SU-DHL-6 (cell line): ENCODE measurements around the gene ZC3H7A.

Experiments used
- EZH2phosphoT487 ChIP-seq: fragments of 200-600 bp; sonication (generic), shearing (Covaris generic); conservative IDR thresholded peaks from 2 replicates; pipeline ENCODE4 v1.6.1; 2018; ENCODE audit warnings: mild to moderate bottlenecking, antibody characterized with exemption, low read length, moderate library complexity, mixed read lengths
- TF ChIP-seq, protein P1 (sequence below): fragments of 200-600 bp; sonication (generic); IDR thresholded peaks from one replicate; pipeline ENCODE4 v1.5.1; 2017; ENCODE audit warnings: antibody characterized with exemption, mild to moderate bottlenecking, low read length, moderate library complexity; ENCODE audit not compliant: insufficient read depth, poor library complexity, severe bottlenecking

DNA sequence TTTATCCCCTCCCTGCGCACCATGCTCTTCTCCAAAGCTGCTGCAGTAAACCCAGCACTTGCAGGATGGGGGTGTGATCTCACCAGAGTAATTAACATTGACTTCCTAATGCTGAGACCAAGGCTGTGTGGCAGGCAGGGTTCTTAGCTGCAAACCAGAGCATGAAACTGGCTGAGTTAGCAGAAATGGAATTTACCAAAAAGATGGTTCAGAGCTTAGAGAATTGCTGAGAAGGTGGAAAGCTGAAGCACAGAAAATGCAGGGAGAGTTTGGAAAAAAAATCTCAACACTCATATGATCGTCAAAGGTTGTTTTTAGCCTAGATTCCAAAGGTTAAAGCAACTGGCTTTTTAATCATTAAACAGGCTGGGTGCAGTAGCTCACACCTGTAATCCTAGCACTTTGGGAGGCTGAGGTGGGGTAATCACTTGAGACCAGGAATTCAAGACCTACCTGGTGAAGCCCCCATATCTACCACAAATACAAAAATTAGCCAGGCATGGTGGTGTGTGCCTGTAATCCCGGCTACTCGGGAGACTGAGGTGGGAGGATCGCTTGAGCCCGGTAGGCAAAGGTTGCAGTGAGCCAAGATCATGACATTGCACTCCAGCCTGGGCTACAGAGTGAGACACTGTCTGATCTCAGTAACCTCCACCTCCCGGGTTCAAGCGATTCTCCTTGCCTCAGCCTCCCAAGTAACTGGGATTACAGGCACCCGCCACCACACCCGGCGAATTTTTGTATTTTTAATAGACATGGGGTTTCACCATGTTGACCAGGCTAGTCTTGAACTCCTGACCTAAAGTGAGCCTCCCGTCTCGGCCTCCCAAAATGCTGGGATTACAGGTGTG is 48.4 kb downstream of the ZC3H7A start:
- TF ChIP-seq, protein P1, sequence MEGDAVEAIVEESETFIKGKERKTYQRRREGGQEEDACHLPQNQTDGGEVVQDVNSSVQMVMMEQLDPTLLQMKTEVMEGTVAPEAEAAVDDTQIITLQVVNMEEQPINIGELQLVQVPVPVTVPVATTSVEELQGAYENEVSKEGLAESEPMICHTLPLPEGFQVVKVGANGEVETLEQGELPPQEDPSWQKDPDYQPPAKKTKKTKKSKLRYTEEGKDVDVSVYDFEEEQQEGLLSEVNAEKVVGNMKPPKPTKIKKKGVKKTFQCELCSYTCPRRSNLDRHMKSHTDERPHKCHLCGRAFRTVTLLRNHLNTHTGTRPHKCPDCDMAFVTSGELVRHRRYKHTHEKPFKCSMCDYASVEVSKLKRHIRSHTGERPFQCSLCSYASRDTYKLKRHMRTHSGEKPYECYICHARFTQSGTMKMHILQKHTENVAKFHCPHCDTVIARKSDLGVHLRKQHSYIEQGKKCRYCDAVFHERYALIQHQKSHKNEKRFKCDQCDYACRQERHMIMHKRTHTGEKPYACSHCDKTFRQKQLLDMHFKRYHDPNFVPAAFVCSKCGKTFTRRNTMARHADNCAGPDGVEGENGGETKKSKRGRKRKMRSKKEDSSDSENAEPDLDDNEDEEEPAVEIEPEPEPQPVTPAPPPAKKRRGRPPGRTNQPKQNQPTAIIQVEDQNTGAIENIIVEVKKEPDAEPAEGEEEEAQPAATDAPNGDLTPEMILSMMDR: no peak
- TF ChIP-seq EZH2phosphoT487: no peak
